Measurements from ENCODE around the gene PLPPR2. TPM values are rescaled to one million over a fixed set of nuclear protein-coding genes. Genes with fewer than 3 reads are reported as not detected.
"Not testable (repeated sequence)": the region's sequence is repeated elsewhere in the genome, so short reads cannot be mapped to it uniquely, and the experiment has no call there.

The PLPPR2 gene
- total RNA-seq, 1 experiment from 2014 or later = 0.67 TPM

GRCh38 chr19:11347546-11348039 is 7.6 kb upstream of the PLPPR2 start:
- Histone ChIP-seq H2AFZ (ENCODE audit: low read length) (no peak overlapping the region), H3K4me2 (ENCODE audit: low read depth, low read length, poor library complexity, severe bottlenecking) (no peak overlapping the region), H3K27ac (ENCODE audit: low read length) (no peak overlapping the region), H3K9me3 (ENCODE audit: low read length) (peaks cover 6% of the 10 kb centered on the region; the same call in 1 of the 2 replicates), H3K27me3 (ENCODE audit: low read length) (no peaks in the 10 kb centered on the region), H3K36me3 (ENCODE audit: insufficient read depth, low read length) (no peaks in the 10 kb centered on the region), H3K4me1 (ENCODE audit: low read length) (peaks cover 17% of the 10 kb centered on the region), H4K20me1 (ENCODE audit: insufficient read depth, low read depth, low read length) (no peaks in the 10 kb centered on the region), H3K9me2 (replicated peaks; ENCODE audit: insufficient read depth, low read length) (no peaks in the 10 kb centered on the region), H3K4me3 (ENCODE audit: low read length) (no peak overlapping the region), H3K9ac (ENCODE audit: low read length) (no peak overlapping the region), H3K79me2 (ENCODE audit: low read length) (peaks cover 10% of the 10 kb centered on the region)
- no peak for DNase-seq

- H3K79me2 ChIP-seq (ENCODE audit: low read length) = peaks cover 10% of the 10 kb centered on the region
- no peak overlapping the region for H3K27ac ChIP-seq (ENCODE audit: low read length)
- H3K9me3 ChIP-seq (ENCODE audit: low read length) = peaks cover 6% of the 10 kb centered on the region; the same call in 1 of the 2 replicates
- no peaks in the 10 kb centered on the region for H4K20me1 ChIP-seq (ENCODE audit: insufficient read depth, low read depth, low read length)
- H2AFZ ChIP-seq (ENCODE audit: low read length) = no peak overlapping the region
- no peak for DNase-seq
- no peaks in the 10 kb centered on the region for H3K9me2 ChIP-seq (replicated peaks; ENCODE audit: insufficient read depth, low read length)
- H3K36me3 ChIP-seq (ENCODE audit: insufficient read depth, low read length) = no peaks in the 10 kb centered on the region
- no peak overlapping the region for H3K9ac ChIP-seq (ENCODE audit: low read length)
- H3K4me1 ChIP-seq (ENCODE audit: low read length) = peaks cover 17% of the 10 kb centered on the region
- H3K27me3 ChIP-seq (ENCODE audit: low read length) = no peaks in the 10 kb centered on the region
- no peak overlapping the region for H3K4me2 ChIP-seq (ENCODE audit: low read depth, low read length, poor library complexity, severe bottlenecking)
- no peak overlapping the region for H3K4me3 ChIP-seq (ENCODE audit: low read length)
Observed at GRCh38 chr19:11349171-11349570, 6.1 kb upstream of the PLPPR2 start.

- not testable (repeated sequence) for H3K9me3 ChIP-seq (ENCODE audit: low read length); H3K36me3 ChIP-seq (ENCODE audit: insufficient read depth, low read length)
Observed at GRCh38 chr19:11354102-11354501, 1.1 kb upstream of the PLPPR2 start.

GRCh38 chr19:11356074-11356397 is 804 bp downstream of the PLPPR2 start:
- H3K79me2 ChIP-seq (ENCODE audit: low read length) = no peaks in the 10 kb centered on the region
- no peaks in the 10 kb centered on the region for H3K4me1 ChIP-seq (ENCODE audit: low read length)
- H3K9me3 ChIP-seq (ENCODE audit: low read length) = no peaks in the 10 kb centered on the region
- H3K4me3 ChIP-seq (ENCODE audit: low read length) = no peak overlapping the region
- H4K20me1 ChIP-seq (ENCODE audit: insufficient read depth, low read depth, low read length) = no peaks in the 10 kb centered on the region
- DNase-seq = no peak
- no peak overlapping the region for H3K9ac ChIP-seq (ENCODE audit: low read length)
- H3K9me2 ChIP-seq (replicated peaks; ENCODE audit: insufficient read depth, low read length) = no peaks in the 10 kb centered on the region
- H2AFZ ChIP-seq (ENCODE audit: low read length) = no peak overlapping the region
- no peaks in the 10 kb centered on the region for H3K27me3 ChIP-seq (ENCODE audit: low read length)
- H3K36me3 ChIP-seq (ENCODE audit: insufficient read depth, low read length) = no peaks in the 10 kb centered on the region
- no peak overlapping the region for H3K4me2 ChIP-seq (ENCODE audit: low read depth, low read length, poor library complexity, severe bottlenecking)
- H3K27ac ChIP-seq (ENCODE audit: low read length) = no peak overlapping the region

More at GRCh38 chr19:11354102-11354501, 1.1 kb upstream of the PLPPR2 start:
- not testable (repeated sequence) for DNase-seq; H4K20me1 ChIP-seq (ENCODE audit: insufficient read depth, low read depth, low read length); H3K9me2 ChIP-seq (replicated peaks; ENCODE audit: insufficient read depth, low read length); H3K4me3 ChIP-seq (ENCODE audit: low read length); H3K4me1 ChIP-seq (ENCODE audit: low read length); H3K4me2 ChIP-seq (ENCODE audit: low read depth, low read length, poor library complexity, severe bottlenecking); H2AFZ ChIP-seq (ENCODE audit: low read length); H3K9ac ChIP-seq (ENCODE audit: low read length); H3K27me3 ChIP-seq (ENCODE audit: low read length); H3K27ac ChIP-seq (ENCODE audit: low read length); H3K79me2 ChIP-seq (ENCODE audit: low read length)

GRCh38 chr19:11356676-11357550 is 1.7 kb downstream of the PLPPR2 start:
- Histone ChIP-seq H3K4me1 (ENCODE audit: low read length) (no peaks in the 10 kb centered on the region), H4K20me1 (ENCODE audit: insufficient read depth, low read depth, low read length) (no peaks in the 10 kb centered on the region), H3K9me2 (replicated peaks; ENCODE audit: insufficient read depth, low read length) (no peaks in the 10 kb centered on the region), H3K27ac (ENCODE audit: low read length) (no peak overlapping the region), H3K27me3 (ENCODE audit: low read length) (no peaks in the 10 kb centered on the region), H2AFZ (ENCODE audit: low read length) (no peak overlapping the region), H3K36me3 (ENCODE audit: insufficient read depth, low read length) (no peaks in the 10 kb centered on the region), H3K9me3 (ENCODE audit: low read length) (no peaks in the 10 kb centered on the region), H3K9ac (ENCODE audit: low read length) (no peak overlapping the region), H3K79me2 (ENCODE audit: low read length) (no peaks in the 10 kb centered on the region), H3K4me3 (ENCODE audit: low read length) (no peak overlapping the region), H3K4me2 (ENCODE audit: low read depth, low read length, poor library complexity, severe bottlenecking) (no peak overlapping the region)
- DNase-seq = no peak

- Histone ChIP-seq H3K27ac (ENCODE audit: low read length) (no peak overlapping the region), H3K9me3 (ENCODE audit: low read length) (no peaks in the 10 kb centered on the region), H3K4me1 (ENCODE audit: low read length) (no peaks in the 10 kb centered on the region), H3K27me3 (ENCODE audit: low read length) (no peaks in the 10 kb centered on the region), H3K79me2 (ENCODE audit: low read length) (no peaks in the 10 kb centered on the region), H3K4me2 (ENCODE audit: low read depth, low read length, poor library complexity, severe bottlenecking) (no peak overlapping the region), H4K20me1 (ENCODE audit: insufficient read depth, low read depth, low read length) (no peaks in the 10 kb centered on the region), H2AFZ (ENCODE audit: low read length) (no peak overlapping the region), H3K4me3 (ENCODE audit: low read length) (no peak overlapping the region), H3K9ac (ENCODE audit: low read length) (no peak overlapping the region), H3K9me2 (replicated peaks; ENCODE audit: insufficient read depth, low read length) (no peaks in the 10 kb centered on the region), H3K36me3 (ENCODE audit: insufficient read depth, low read length) (no peaks in the 10 kb centered on the region)
- DNase-seq = no peak
Observed at GRCh38 chr19:11359421-11359820, 4.2 kb downstream of the PLPPR2 start.

GRCh38 chr19:11361037-11361770 is 6.0 kb downstream of the PLPPR2 start:
- Histone ChIP-seq H3K9me3 (ENCODE audit: low read length) (no peaks in the 10 kb centered on the region), H3K9ac (ENCODE audit: low read length) (no peak overlapping the region), H3K79me2 (ENCODE audit: low read length) (no peaks in the 10 kb centered on the region), H3K4me1 (ENCODE audit: low read length) (no peaks in the 10 kb centered on the region), H3K4me2 (ENCODE audit: low read depth, low read length, poor library complexity, severe bottlenecking) (no peak overlapping the region), H3K27me3 (ENCODE audit: low read length) (no peaks in the 10 kb centered on the region), H3K9me2 (replicated peaks; ENCODE audit: insufficient read depth, low read length) (no peaks in the 10 kb centered on the region), H3K4me3 (ENCODE audit: low read length) (no peak overlapping the region), H4K20me1 (ENCODE audit: insufficient read depth, low read depth, low read length) (no peaks in the 10 kb centered on the region), H3K36me3 (ENCODE audit: insufficient read depth, low read length) (no peaks in the 10 kb centered on the region), H3K27ac (ENCODE audit: low read length) (no peak overlapping the region), H2AFZ (ENCODE audit: low read length) (no peak overlapping the region)
- DNase-seq = peak; percentile 69

Data from Karpas-422 (cell line).